ENCODE results near the gene COL6A1. TPM values are rescaled to one million over a fixed set of nuclear protein-coding genes. Genes with fewer than 3 reads are reported as not detected.

The COL6A1 gene
- total RNA-seq, 1 donor from 2014 or later: 226 TPM

- Histone ChIP-seq H3K27me3 (ENCODE audit: control insufficient read depth, insufficient read depth, low read length) (peaks cover 4% of the 10 kb centered on the region), H3K36me3 (ENCODE audit: control insufficient read depth, insufficient read depth, low read length) (no peaks in the 10 kb centered on the region), H3K4me3 (ENCODE audit: low read depth, low read length) (peak overlapping the region; percentile 64)
- no peak for DNase-seq (ENCODE audit: low read depth)
- no peak for TF ChIP-seq CTCF (IDR thresholded peaks at IDR 0.05; ENCODE audit: insufficient read depth, low read length, poor library complexity, severe bottlenecking)
Observed at GRCh38 chr21:45982092-45982757, 655 bp downstream of the COL6A1 start.

GRCh38 chr21:45982758-45983648 lies 1.4 kb downstream of the COL6A1 start:
- TF ChIP-seq CTCF (IDR thresholded peaks at IDR 0.05; ENCODE audit: insufficient read depth, low read length, poor library complexity, severe bottlenecking): peak; percentile 4
- Histone ChIP-seq H3K36me3 (ENCODE audit: control insufficient read depth, insufficient read depth, low read length) (no peaks in the 10 kb centered on the region), H3K4me3 (ENCODE audit: low read depth, low read length) (peak overlapping the region; percentile 64), H3K27me3 (ENCODE audit: control insufficient read depth, insufficient read depth, low read length) (peaks cover 4% of the 10 kb centered on the region)
- DNase-seq (ENCODE audit: low read depth): no peak

GRCh38 chr21:45983649-45983965 lies 2.0 kb downstream of the COL6A1 start:
- peaks cover 4% of the 10 kb centered on the region for H3K27me3 ChIP-seq (ENCODE audit: control insufficient read depth, insufficient read depth, low read length)
- TF ChIP-seq CTCF (IDR thresholded peaks at IDR 0.05; ENCODE audit: insufficient read depth, low read length, poor library complexity, severe bottlenecking): no peak
- H3K36me3 ChIP-seq (ENCODE audit: control insufficient read depth, insufficient read depth, low read length): no peaks in the 10 kb centered on the region
- H3K4me3 ChIP-seq (ENCODE audit: low read depth, low read length): no peak overlapping the region
- DNase-seq (ENCODE audit: low read depth): no peak

GRCh38 chr21:45983981-45984551 lies 2.5 kb downstream of the COL6A1 start:
- peaks cover 4% of the 10 kb centered on the region for H3K27me3 ChIP-seq (ENCODE audit: control insufficient read depth, insufficient read depth, low read length)
- no peaks in the 10 kb centered on the region for H3K36me3 ChIP-seq (ENCODE audit: control insufficient read depth, insufficient read depth, low read length)
- H3K4me3 ChIP-seq (ENCODE audit: low read depth, low read length): no peak overlapping the region
- TF ChIP-seq CTCF (IDR thresholded peaks at IDR 0.05; ENCODE audit: insufficient read depth, low read length, poor library complexity, severe bottlenecking): no peak
- no peak for DNase-seq (ENCODE audit: low read depth)

GRCh38 chr21:45984584-45985095 lies 3.1 kb downstream of the COL6A1 start:
- H3K27me3 ChIP-seq (ENCODE audit: control insufficient read depth, insufficient read depth, low read length): no peaks in the 10 kb centered on the region
- DNase-seq (ENCODE audit: low read depth): no peak
- H3K36me3 ChIP-seq (ENCODE audit: control insufficient read depth, insufficient read depth, low read length): no peaks in the 10 kb centered on the region
- TF ChIP-seq CTCF (IDR thresholded peaks at IDR 0.05; ENCODE audit: insufficient read depth, low read length, poor library complexity, severe bottlenecking): no peak
- H3K4me3 ChIP-seq (ENCODE audit: low read depth, low read length): no peak overlapping the region

All from kidney epithelial cell (primary cell).